Astrocyte (in vitro differentiated cells and primary cell): ENCODE data around the gene GABARAP. TPM values are rescaled to one million over a fixed set of nuclear protein-coding genes. Genes with fewer than 3 reads are reported as not detected.

Experiments used
- DNase-seq: peaks from one replicate; pipeline ENCODE4 v3.0.0-alpha.2; 2010; ENCODE audit warnings: low read depth
- FAIRE-seq: peaks from 2 replicates; lab custom pipeline; 2011; peaks lifted over from hg19 to GRCh38; lab: Jason Lieb, UNC
- H2AFZ ChIP-seq: 2 replicates; pipeline ENCODE4 v1.6.0; 2012; ENCODE audit warnings: low read depth, low read length, inconsistent platforms
- H3K27ac ChIP-seq: 2 replicates; pipeline ENCODE4 v1.5.1; 2011; ENCODE audit warnings: low read depth, low read length, inconsistent platforms
- H3K27me3 ChIP-seq: 2 replicates; pipeline ENCODE4 v1.6.0; 2011; ENCODE audit warnings: low read length, inconsistent platforms; ENCODE audit not compliant: insufficient read depth
- H3K36me3 ChIP-seq: 2 replicates; pipeline ENCODE4 v1.5.1; 2011; ENCODE audit warnings: low read length, inconsistent platforms; ENCODE audit not compliant: insufficient read depth
- H3K4me1 ChIP-seq: 2 replicates; pipeline ENCODE4 v1.5.1; 2011; ENCODE audit warnings: low read length, inconsistent platforms; ENCODE audit not compliant: insufficient read depth
- H3K4me2 ChIP-seq: 2 replicates; pipeline ENCODE4 v1.6.0; 2012; ENCODE audit warnings: low read length, inconsistent platforms
- H3K4me3 ChIP-seq: 2 replicates; pipeline ENCODE4 v1.5.1; 2011; ENCODE audit warnings: low read depth, mild to moderate bottlenecking, low read length, inconsistent platforms; ENCODE audit not compliant: insufficient read depth
- H3K79me2 ChIP-seq: 2 replicates; pipeline ENCODE4 v1.6.0; 2012; ENCODE audit warnings: mild to moderate bottlenecking, low read length, inconsistent platforms; ENCODE audit not compliant: insufficient read depth
- H3K9ac ChIP-seq: 2 replicates; pipeline ENCODE4 v1.6.0; 2012; ENCODE audit warnings: mild to moderate bottlenecking, low read length, inconsistent platforms
- H3K9me3 ChIP-seq: 2 replicates; pipeline ENCODE4 v1.5.1; 2012; ENCODE audit warnings: low read depth, mild to moderate bottlenecking, low read length, inconsistent platforms; ENCODE audit not compliant: insufficient read depth
- H4K20me1 ChIP-seq: 2 replicates; pipeline ENCODE4 v1.6.0; 2012; ENCODE audit warnings: low read length, inconsistent platforms; ENCODE audit not compliant: insufficient read depth
- H3K27ac Mint-ChIP-seq: one replicate; pipeline ENCODE4 v1.8.0; 2021; ENCODE audit warnings: mild to moderate bottlenecking, mixed read lengths; ENCODE audit not compliant: unreplicated experiment
- H3K27me3 Mint-ChIP-seq: one replicate; pipeline ENCODE4 v1.8.0; 2021; ENCODE audit warnings: low read depth, mixed read lengths; ENCODE audit not compliant: unreplicated experiment
- H3K36me3 Mint-ChIP-seq: one replicate; pipeline ENCODE4 v1.8.0; 2021; ENCODE audit warnings: low read depth, mixed read lengths; ENCODE audit not compliant: unreplicated experiment
- H3K4me1 Mint-ChIP-seq: one replicate; pipeline ENCODE4 v1.8.0; 2021; ENCODE audit warnings: low read depth, mixed read lengths; ENCODE audit not compliant: unreplicated experiment
- H3K4me3 Mint-ChIP-seq: one replicate; pipeline ENCODE4 v1.8.0; 2021; ENCODE audit warnings: mild to moderate bottlenecking, moderate library complexity, mixed read lengths; ENCODE audit not compliant: unreplicated experiment
- H3K9me3 Mint-ChIP-seq: one replicate; pipeline ENCODE4 v1.8.0; 2021; ENCODE audit warnings: mild to moderate bottlenecking, mixed read lengths; ENCODE audit not compliant: unreplicated experiment
- EZH2 ChIP-seq: IDR thresholded peaks from 2 replicates; pipeline ENCODE4 v1.6.1; 2012; ENCODE audit warnings: mild to moderate bottlenecking, low read length, inconsistent platforms; ENCODE audit not compliant: insufficient read depth
- total RNA-seq: library from RNA; stranded (reverse); gene quantifications from 2 replicates; pipeline ENCODE4 v1.2.1, GENCODE V29; 2021
- TF ChIP-seq, protein P1 (sequence below): IDR thresholded peaks from 2 replicates; pipeline ENCODE4 v1.5.1; 2011; ENCODE audit warnings: low read depth, mild to moderate bottlenecking, inconsistent platforms, low read length, moderate library complexity; ENCODE audit not compliant: insufficient read depth

GABARAP gene
- total RNA-seq, 1 donor from 2014 or later: 434 TPM

DNA sequence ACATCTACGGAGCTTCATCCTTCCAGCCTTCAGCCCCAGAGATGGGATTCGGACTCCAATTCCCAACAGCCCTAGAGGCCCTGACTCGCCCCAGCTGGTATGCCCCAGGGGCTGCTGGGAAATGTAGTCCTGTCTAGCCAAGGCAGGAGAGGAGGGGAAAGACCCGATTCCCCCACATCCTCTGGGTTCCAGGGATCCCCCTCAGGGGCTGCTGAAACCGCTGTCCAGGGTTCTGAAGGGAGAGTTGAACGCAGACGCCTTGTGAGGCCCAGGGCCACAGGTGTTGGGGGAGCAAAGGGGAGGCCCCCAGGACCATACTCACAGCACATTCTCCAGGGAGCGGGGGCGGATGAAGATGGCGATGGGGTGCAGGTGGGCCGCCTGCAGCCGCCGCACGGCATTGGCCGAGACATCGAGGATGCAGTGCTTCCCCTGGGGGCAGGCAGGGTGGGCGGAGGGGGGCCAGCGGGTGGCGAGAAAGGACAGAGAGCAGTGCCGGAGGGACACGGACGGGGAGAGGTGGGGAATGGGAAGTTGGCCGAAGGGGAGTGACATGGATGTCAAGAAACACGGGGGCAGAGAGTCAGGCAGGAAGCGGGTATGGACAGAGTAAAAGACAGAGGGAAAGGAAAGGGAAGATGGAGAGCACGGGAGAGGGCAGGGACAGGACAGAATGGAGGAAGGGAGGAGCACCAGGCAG lies 50.5 kb downstream of the GABARAP start:
- H3K27ac ChIP-seq: no peak overlapping the region

DNA sequence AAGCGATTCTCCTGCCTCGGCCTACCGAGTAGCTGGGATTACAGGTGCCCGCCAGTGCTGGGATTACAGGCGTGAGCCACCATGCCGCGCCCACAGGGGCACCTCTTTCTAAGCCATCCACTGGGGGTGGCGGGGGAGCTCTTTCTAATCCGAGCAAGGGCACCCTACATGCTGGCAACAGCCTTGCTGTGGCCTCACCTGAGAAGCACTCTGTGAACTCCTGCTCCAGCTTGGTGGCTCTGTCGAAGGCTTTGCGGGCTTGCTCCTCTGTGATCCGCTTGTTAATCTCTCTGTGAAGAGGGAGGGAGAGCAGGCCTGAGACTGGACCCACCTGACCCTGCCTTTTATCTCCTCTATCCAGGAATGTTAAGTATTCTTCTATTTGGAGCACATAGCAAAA lies 51.2 kb downstream of the GABARAP start:
- Histone ChIP-seq H3K4me1 (no peaks in the 10 kb centered on the region), H4K20me1 (peaks cover 8% of the 10 kb centered on the region), H3K4me2 (no peak overlapping the region), H3K9ac (no peak overlapping the region), H3K4me3 (no peak overlapping the region), H3K9me3 (no peaks in the 10 kb centered on the region), H3K27ac (no peak overlapping the region), H3K36me3 (peaks cover 13% of the 10 kb centered on the region), H3K79me2 (no peaks in the 10 kb centered on the region), H3K27me3 (no peaks in the 10 kb centered on the region), H2AFZ (no peak overlapping the region)
- TF ChIP-seq, protein P1, sequence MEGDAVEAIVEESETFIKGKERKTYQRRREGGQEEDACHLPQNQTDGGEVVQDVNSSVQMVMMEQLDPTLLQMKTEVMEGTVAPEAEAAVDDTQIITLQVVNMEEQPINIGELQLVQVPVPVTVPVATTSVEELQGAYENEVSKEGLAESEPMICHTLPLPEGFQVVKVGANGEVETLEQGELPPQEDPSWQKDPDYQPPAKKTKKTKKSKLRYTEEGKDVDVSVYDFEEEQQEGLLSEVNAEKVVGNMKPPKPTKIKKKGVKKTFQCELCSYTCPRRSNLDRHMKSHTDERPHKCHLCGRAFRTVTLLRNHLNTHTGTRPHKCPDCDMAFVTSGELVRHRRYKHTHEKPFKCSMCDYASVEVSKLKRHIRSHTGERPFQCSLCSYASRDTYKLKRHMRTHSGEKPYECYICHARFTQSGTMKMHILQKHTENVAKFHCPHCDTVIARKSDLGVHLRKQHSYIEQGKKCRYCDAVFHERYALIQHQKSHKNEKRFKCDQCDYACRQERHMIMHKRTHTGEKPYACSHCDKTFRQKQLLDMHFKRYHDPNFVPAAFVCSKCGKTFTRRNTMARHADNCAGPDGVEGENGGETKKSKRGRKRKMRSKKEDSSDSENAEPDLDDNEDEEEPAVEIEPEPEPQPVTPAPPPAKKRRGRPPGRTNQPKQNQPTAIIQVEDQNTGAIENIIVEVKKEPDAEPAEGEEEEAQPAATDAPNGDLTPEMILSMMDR: no peak
- TF ChIP-seq EZH2: no peak
- Mint-ChIP-seq H3K36me3 (peaks cover 31% of the 10 kb centered on the region), H3K27ac (no peak overlapping the region), H3K4me1 (no peaks in the 10 kb centered on the region), H3K9me3 (no peaks in the 10 kb centered on the region), H3K27me3 (no peaks in the 10 kb centered on the region), H3K4me3 (no peak overlapping the region)
- DNase-seq: no peak
- FAIRE-seq: no peak

More for the DNA sequence above, 50.5 kb downstream of the GABARAP start:
- no peak overlapping the region for H2AFZ ChIP-seq
- peaks cover 8% of the 10 kb centered on the region for H4K20me1 ChIP-seq
- Mint-ChIP-seq H3K27ac (no peak overlapping the region), H3K4me3 (no peak overlapping the region), H3K36me3 (peaks cover 30% of the 10 kb centered on the region), H3K4me1 (no peaks in the 10 kb centered on the region), H3K9me3 (no peaks in the 10 kb centered on the region), H3K27me3 (no peaks in the 10 kb centered on the region)
- DNase-seq (no peak), FAIRE-seq (no peak)
- no peaks in the 10 kb centered on the region for H3K9me3 ChIP-seq
- H3K4me1 ChIP-seq: no peaks in the 10 kb centered on the region
- H3K36me3 ChIP-seq: peaks cover 13% of the 10 kb centered on the region
- no peak for TF ChIP-seq EZH2
- TF ChIP-seq, protein P1: no peak
- no peak overlapping the region for H3K9ac ChIP-seq
- no peaks in the 10 kb centered on the region for H3K79me2 ChIP-seq
- H3K4me3 ChIP-seq: no peak overlapping the region
- H3K27me3 ChIP-seq: no peaks in the 10 kb centered on the region
- H3K4me2 ChIP-seq: no peak overlapping the region

DNA sequence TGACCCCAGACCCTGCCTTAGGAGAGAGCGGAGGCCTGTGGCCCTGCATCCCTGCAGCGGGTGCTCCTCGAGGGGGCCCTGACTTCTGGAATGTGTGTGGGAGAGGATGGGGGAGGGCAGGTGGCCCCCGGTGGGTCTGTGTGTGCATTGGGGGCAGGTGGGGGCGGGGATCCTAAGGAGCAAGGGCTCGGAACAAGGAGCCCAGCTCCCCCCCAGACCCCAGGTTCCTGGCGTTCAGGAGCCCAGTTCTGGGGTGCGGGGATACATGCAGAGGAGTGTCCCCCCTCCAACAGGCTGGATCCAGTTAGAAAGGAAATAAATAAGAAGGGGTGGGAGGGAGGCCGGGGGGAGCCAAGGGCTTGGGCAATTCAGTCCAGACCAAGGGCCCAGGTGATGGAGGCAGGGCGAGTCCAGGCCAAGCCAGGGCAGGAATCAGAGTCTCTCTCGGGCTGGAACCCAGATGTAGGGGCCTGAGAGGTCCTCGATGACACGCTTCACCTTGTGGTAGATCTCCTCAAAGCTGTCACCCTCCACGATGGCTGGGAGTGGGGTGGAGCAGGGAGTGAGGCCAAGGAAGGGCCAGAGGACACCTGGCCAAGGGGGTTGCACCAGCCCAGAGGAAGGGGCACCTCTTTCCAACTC lies 51.9 kb downstream of the GABARAP start:
- Histone ChIP-seq H3K79me2 (no peaks in the 10 kb centered on the region), H3K27me3 (no peaks in the 10 kb centered on the region), H3K4me3 (no peak overlapping the region), H3K9me3 (no peaks in the 10 kb centered on the region), H3K27ac (no peak overlapping the region), H4K20me1 (peaks cover 8% of the 10 kb centered on the region), H3K36me3 (peaks cover 9% of the 10 kb centered on the region), H2AFZ (no peak overlapping the region), H3K9ac (no peak overlapping the region), H3K4me1 (no peaks in the 10 kb centered on the region), H3K4me2 (no peak overlapping the region)
- no peak overlapping the region for H3K27ac Mint-ChIP-seq
- H3K9me3 Mint-ChIP-seq: no peaks in the 10 kb centered on the region
- H3K27me3 Mint-ChIP-seq: no peaks in the 10 kb centered on the region
- H3K36me3 Mint-ChIP-seq: peaks cover 29% of the 10 kb centered on the region
- no peaks in the 10 kb centered on the region for H3K4me1 Mint-ChIP-seq
- TF ChIP-seq, protein P1: no peak
- TF ChIP-seq EZH2: no peak
- no peak for DNase-seq
- H3K4me3 Mint-ChIP-seq: no peak overlapping the region
- FAIRE-seq: no peak
